Prostate gland (tissue), 2 donors: Measurements from ENCODE around the gene FAM131B. TPM values are rescaled to one million over a fixed set of nuclear protein-coding genes. Genes with fewer than 3 reads are reported as not detected.

Experiments used
- DNase-seq: peaks from one replicate; pipeline ENCODE4 v3.0.0-alpha.2; 2019; ENCODE audit warnings: low spot score
- H3K27ac ChIP-seq, 2 donors: fragments of 200-600 bp; sonication (generic); 2 replicates each; pipeline ENCODE4 v1.5.1; 2017 to 2019
- H3K27me3 ChIP-seq: fragments of 200-600 bp; sonication (generic); replicated peaks from 2 replicates; pipeline ENCODE4 v1.5.1; 2019; ENCODE audit not compliant: insufficient read depth
- H3K36me3 ChIP-seq, 2 donors: fragments of 200-600 bp; sonication (generic); 1 replicate in 1 of 2; 2 replicates in 1 of 2; pipeline versions ENCODE4 v1.5.1 to v1.8.1; 2017 to 2019
- H3K4me1 ChIP-seq: fragments of 200-600 bp; sonication (generic); replicated peaks from 2 replicates; pipeline ENCODE4 v1.5.1; 2019
- H3K4me3 ChIP-seq, 2 donors: fragments of 200-600 bp; sonication (generic); 2 replicates each; pipeline ENCODE4 v1.5.1; 2017 to 2019
- H3K9me3 ChIP-seq: fragments of 200-600 bp; sonication (generic); 2 replicates; pipeline ENCODE4 v1.5.1; 2017
- POLR2A ChIP-seq: fragments of 450-650 bp; IDR thresholded peaks from one replicate; pipeline ENCODE4 v1.6.1; 2016; ENCODE audit warnings: antibody characterized with exemption, mild to moderate bottlenecking
- POLR2AphosphoS5 ChIP-seq: sonication (generic); formaldehyde crosslinking; IDR thresholded peaks from one replicate; pipeline ENCODE4 v1.6.1; 2017; ENCODE audit warnings: antibody characterized with exemption
- WGBS: methylation state at CpG from one replicate; pipeline ENCODE4 v1.1.5; 2018; 5-methylcytosine and 5-hydroxymethylcytosine counted together
- intact Hi-C: fragments of 100-400 bp; cut with DNase I; formaldehyde crosslinking; loops from one replicate; pipeline ENCODE4 v1.14.2; 2022
- total RNA-seq, 2 donors: library from RNA; depleted of rRNA; stranded (reverse); fragments of >200 nt; gene quantifications; one replicate each; pipeline ENCODE4 v1.1.0, GENCODE V29; 2016
- TF ChIP-seq, protein P1 (sequence below), 4 experiments: fragments of 200-600 bp in 2 of 4; fragments of 450-650 bp in 2 of 4; sonication (generic) in 2 of 4; IDR thresholded peaks; 1 replicate in 3 of 4; 2 replicates in 1 of 4; pipeline ENCODE4 v1.5.1; 2016 to 2019; ENCODE audit warnings: antibody characterized with exemption in 4 of 4, mild to moderate bottlenecking in 2 of 4, moderate library complexity in 2 of 4

FAM131B gene
- total RNA-seq, 2 donors from 2014 or later = 0.32 to 1.2 TPM

DNA sequence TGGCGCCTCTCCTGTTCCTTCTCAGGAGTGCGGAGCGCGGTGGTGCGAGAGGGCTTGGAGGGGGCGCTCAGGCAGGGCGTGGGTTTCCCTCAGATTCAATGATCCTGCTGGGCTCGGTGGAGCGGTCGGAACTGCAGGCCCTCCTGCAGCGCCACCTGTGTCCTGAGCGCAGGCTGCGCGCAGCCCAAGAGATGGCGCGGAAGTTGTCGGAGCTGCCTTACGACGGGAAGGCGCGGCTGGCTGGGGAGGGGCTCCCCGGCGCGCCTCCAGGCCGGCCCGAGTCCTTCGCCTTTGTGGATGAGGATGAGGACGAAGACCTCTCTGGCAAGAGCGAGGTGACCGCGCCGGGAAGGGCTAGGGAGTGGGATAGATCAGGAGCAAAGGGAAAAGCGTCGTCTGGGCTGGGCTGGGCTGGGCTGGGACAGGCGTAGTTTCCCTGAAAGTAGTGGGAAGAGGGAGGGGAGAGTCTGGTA, 17.0 kb downstream of the FAM131B start:
- no peaks in the 10 kb centered on the region for H3K36me3 ChIP-seq
- H3K4me1 ChIP-seq = no peaks in the 10 kb centered on the region
- no peaks in the 10 kb centered on the region for H3K9me3 ChIP-seq
- 6% methylated on average over 35 of the region's 35 CpGs for WGBS
- DNase-seq = no peak
- intact Hi-C loops = no loop called here
- no peak overlapping the region for H3K27ac ChIP-seq
- no peaks in the 10 kb centered on the region for H3K27me3 ChIP-seq
- H3K4me3 ChIP-seq = no peak overlapping the region
- no peak for TF ChIP-seq POLR2AphosphoS5
- TF ChIP-seq, protein P1, sequence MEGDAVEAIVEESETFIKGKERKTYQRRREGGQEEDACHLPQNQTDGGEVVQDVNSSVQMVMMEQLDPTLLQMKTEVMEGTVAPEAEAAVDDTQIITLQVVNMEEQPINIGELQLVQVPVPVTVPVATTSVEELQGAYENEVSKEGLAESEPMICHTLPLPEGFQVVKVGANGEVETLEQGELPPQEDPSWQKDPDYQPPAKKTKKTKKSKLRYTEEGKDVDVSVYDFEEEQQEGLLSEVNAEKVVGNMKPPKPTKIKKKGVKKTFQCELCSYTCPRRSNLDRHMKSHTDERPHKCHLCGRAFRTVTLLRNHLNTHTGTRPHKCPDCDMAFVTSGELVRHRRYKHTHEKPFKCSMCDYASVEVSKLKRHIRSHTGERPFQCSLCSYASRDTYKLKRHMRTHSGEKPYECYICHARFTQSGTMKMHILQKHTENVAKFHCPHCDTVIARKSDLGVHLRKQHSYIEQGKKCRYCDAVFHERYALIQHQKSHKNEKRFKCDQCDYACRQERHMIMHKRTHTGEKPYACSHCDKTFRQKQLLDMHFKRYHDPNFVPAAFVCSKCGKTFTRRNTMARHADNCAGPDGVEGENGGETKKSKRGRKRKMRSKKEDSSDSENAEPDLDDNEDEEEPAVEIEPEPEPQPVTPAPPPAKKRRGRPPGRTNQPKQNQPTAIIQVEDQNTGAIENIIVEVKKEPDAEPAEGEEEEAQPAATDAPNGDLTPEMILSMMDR (IDR thresholded peaks at IDR 0.05) = peak in 2 of 4 experiments; percentile 29 to 65

DNA sequence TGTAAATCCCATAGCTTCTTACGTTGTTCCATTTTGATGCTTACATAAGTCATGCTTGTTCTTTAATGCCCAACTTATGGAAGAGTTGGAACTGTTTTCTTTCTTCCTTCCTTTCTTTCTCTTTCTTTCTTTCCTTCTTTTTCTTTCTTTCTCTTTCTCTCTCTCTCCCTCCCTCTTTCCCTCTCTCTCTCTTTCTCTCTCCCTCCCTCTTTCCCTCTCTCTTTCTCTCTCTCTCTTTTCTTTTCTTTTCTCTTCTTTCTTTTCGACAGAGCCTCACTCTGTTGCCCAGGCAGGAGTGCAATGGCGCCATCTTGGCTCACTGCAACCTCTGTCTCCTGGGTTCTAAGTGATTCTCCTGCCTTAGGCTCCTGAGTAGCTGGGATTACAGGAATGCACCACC, 18.9 kb downstream of the FAM131B start:
- Histone ChIP-seq H3K4me3 (no peak overlapping the region), H3K27ac (no peak overlapping the region), H3K27me3 (no peaks in the 10 kb centered on the region), H3K9me3 (no peaks in the 10 kb centered on the region), H3K4me1 (no peaks in the 10 kb centered on the region), H3K36me3 (no peaks in the 10 kb centered on the region)
- 63% methylated on average over 3 of the region's 3 CpGs for WGBS
- no peak for DNase-seq
- intact Hi-C loops = no loop called here
- TF ChIP-seq POLR2AphosphoS5 = no peak
- TF ChIP-seq POLR2A = no peak
- TF ChIP-seq, protein P1 (IDR thresholded peaks at IDR 0.05) = no peak

DNA sequence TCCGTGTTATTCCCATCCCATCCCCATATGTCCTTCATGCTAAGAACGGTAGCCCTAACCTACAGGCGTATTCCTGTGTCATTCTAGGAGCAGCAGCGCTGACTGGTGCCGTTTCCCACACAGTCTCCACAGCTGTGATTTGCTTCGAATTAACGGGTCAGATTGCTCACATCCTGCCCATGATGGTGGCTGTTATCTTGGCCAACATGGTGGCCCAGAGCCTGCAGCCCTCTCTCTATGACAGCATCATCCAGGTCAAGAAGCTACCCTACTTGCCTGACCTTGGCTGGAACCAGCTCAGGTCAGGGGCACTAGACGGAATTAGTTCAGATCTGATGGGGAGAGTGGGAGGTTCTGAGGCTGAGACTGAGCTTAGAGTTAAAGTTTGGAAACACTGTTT, 20.7 kb downstream of the FAM131B start:
- intact Hi-C loops = no loop called here
- H3K4me1 ChIP-seq = no peaks in the 10 kb centered on the region
- TF ChIP-seq POLR2AphosphoS5 (no peak), POLR2A (no peak)
- TF ChIP-seq, protein P1 (IDR thresholded peaks at IDR 0.05) = no peak
- H3K4me3 ChIP-seq = no peak overlapping the region
- no peaks in the 10 kb centered on the region for H3K27me3 ChIP-seq
- H3K9me3 ChIP-seq = no peaks in the 10 kb centered on the region
- H3K27ac ChIP-seq = no peak overlapping the region
- DNase-seq = no peak
- WGBS = 90% methylated on average over 8 of the region's 8 CpGs
- no peaks in the 10 kb centered on the region for H3K36me3 ChIP-seq

DNA sequence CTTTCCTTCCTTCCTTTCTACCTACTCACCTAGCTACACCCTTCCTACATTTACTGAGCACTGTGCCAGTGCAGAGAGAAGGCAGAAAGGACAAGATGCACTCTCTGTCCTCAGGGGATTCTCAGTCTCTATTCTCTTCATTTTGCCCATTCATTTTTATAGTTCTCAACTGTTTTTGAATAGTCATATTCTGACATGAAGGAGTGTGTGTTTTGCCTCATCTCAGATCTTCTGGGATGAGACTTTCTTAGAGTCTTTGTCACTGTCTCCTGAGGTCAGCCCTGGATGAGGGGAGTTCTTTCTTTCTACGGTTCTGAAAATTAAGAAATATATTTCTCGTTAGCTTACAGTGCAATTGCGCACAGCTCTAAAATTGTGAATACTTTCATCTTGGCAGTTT, 25.3 kb downstream of the FAM131B start:
- Histone ChIP-seq H3K27me3 (no peaks in the 10 kb centered on the region), H3K27ac (no peak overlapping the region), H3K4me1 (no peaks in the 10 kb centered on the region), H3K9me3 (no peaks in the 10 kb centered on the region), H3K36me3 (no peaks in the 10 kb centered on the region), H3K4me3 (no peak overlapping the region)
- no peak for DNase-seq
- intact Hi-C loops = no loop called here
- TF ChIP-seq POLR2A (no peak), POLR2AphosphoS5 (no peak)
- TF ChIP-seq, protein P1 (IDR thresholded peaks at IDR 0.05) = no peak
- WGBS = 91% methylated on average over 3 of the region's 3 CpGs

DNA sequence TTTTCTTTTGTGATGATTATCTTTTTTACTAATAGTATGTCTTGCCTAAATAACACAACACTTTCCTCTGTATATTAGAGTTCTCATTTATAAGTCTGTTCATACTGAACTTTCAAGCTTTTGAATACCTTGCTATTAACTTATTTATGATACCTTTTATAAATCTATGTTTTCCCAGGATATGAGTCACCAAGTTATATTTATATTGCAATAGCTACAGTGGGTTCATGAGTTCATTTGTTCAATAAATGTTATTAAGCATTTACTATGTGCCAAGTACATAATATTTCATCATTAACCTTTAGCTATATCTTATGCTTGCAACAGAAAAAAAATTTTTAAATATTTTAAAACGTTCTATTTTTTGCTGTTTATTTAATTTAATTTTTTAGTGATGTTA, 28.3 kb downstream of the FAM131B start:
- Histone ChIP-seq H3K9me3 (no peaks in the 10 kb centered on the region), H3K36me3 (no peaks in the 10 kb centered on the region), H3K4me3 (no peak overlapping the region), H3K27me3 (no peaks in the 10 kb centered on the region), H3K4me1 (no peaks in the 10 kb centered on the region), H3K27ac (no peak overlapping the region)
- no peak for DNase-seq
- WGBS = 28% methylated on average over 1 of the region's 1 CpG
- TF ChIP-seq, protein P1 (IDR thresholded peaks at IDR 0.05) = no peak
- TF ChIP-seq POLR2AphosphoS5 (no peak), POLR2A (no peak)
- intact Hi-C loops = no loop called here
